SK-MEL-5 (cell line): Measurements from ENCODE around the gene FAM170B. TPM values are rescaled to one million over a fixed set of nuclear protein-coding genes. Genes with fewer than 3 reads are reported as not detected.

Experiments
- DNase-seq: peaks from one replicate; pipeline ENCODE4 v3.0.0-alpha.2; 2016; ENCODE audit warnings: low read depth, low spot score
- in situ Hi-C: cut with HindIII; loops from 2 replicates; pipeline ENCODE4 v1.10.0; 2016; ENCODE audit warnings: low sequenced_read_pairs, high pct_unique_total_duplicates, low pct_unique_long_range_greater_than_20kb
- total RNA-seq: library from RNA; depleted of rRNA; stranded (reverse); fragments of >200 nt; shearing (Covaris generic); gene quantifications from 2 replicates; pipeline ENCODE4 v1.2.3, GENCODE V29; 2014; rRNA removed

Gene FAM170B
- total RNA-seq, 1 experiment from 2014 or later: not detected

- DNase-seq: no peak
- in situ Hi-C loops: no loop called here
Measured at GRCh38 chr10:49093922-49094321, 39.9 kb downstream of the FAM170B start.

GRCh38 chr10:49092477-49092876, 41.3 kb downstream of the FAM170B start:
- in situ Hi-C loops: no loop called here
- DNase-seq: no peak

GRCh38 chr10:49091450-49092210, 42.2 kb downstream of the FAM170B start:
- in situ Hi-C loops: no loop called here
- no peak for DNase-seq

- no peak for DNase-seq
- in situ Hi-C loops: no loop called here
Measured at GRCh38 chr10:49090696-49091380, 43.0 kb downstream of the FAM170B start.

- DNase-seq: no peak
- in situ Hi-C loops: no loop called here
Measured at GRCh38 chr10:49090189-49090575, 43.6 kb downstream of the FAM170B start.

GRCh38 chr10:49089557-49090188, 44.1 kb downstream of the FAM170B start:
- in situ Hi-C loops: no loop called here
- no peak for DNase-seq

GRCh38 chr10:49089152-49089551, 44.7 kb downstream of the FAM170B start:
- no peak for DNase-seq
- in situ Hi-C loops: no loop called here

GRCh38 chr10:49086889-49087288, 46.9 kb downstream of the FAM170B start:
- no peak for DNase-seq
- in situ Hi-C loops: no loop called here

GRCh38 chr10:49083261-49083660, 50.6 kb downstream of the FAM170B start:
- in situ Hi-C loops: no loop called here
- no peak for DNase-seq

- no peak for DNase-seq
- in situ Hi-C loops: no loop called here
Measured at GRCh38 chr10:49082766-49083165, 51.1 kb downstream of the FAM170B start.

- in situ Hi-C loops: no loop called here
- no peak for DNase-seq
Measured at GRCh38 chr10:49081547-49082275, 52.1 kb downstream of the FAM170B start.

Other genes starting within 250 kb of the FAM170B start
- gene LRRC18, start 194.2 kb downstream of the FAM170B start, total RNA-seq: not detected in 2 replicates
- not detected in 2 replicates for gene VSTM4, start 18.5 kb downstream of the FAM170B start, total RNA-seq
- not detected in 2 replicates for gene TMEM273, start 54.4 kb upstream of the FAM170B start, total RNA-seq
- gene C10orf71, start 165.1 kb upstream of the FAM170B start, total RNA-seq: not detected in 2 replicates